Measurements from ENCODE around the gene EXOC7.
"Not testable (repeated sequence)": the region's sequence is repeated elsewhere in the genome, so short reads cannot be mapped to it uniquely, and the experiment has no call there.

Gene EXOC7

DNA sequence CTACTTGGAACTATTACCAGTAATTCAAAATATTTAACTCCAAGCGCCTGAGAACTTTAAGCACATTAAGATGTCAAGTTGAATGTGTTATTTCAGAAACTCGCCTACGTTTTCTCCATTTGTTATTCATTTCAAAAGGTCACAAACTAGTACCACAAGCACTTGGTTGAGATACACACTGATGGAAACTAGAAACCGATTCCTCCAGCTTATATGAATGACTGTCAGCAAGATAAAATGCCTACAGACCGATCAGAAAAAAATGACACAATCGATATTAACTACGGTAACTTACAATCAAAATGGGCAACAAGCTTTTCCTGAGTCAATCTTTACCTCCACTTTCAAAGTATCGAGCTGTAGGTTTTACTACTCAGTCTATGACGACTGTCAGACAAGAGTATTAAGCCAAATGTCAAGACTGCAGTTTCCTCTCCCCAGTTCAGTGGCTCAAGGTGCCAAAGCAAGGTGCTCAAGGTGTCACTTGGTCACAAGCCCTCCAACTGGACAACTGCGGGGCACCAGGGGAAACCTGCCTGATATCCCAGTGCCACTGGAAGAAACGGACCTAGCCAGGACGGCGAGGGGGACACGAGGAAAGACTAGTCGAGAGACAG, 31.9 kb downstream of the EXOC7 start:
- Histone ChIP-seq H2BK120ac (ENCODE audit: low read depth, low read length) (no peak overlapping the region), H3K9me3 (ENCODE audit: control insufficient read depth, low read length) (no peaks in the 10 kb centered on the region), H3K9ac (ENCODE audit: low read length) (peak overlapping the region; percentile 97), H2BK15ac (ENCODE audit: low read depth, poor library complexity, severe bottlenecking) (peak overlapping the region; percentile 9), H3K14ac (ENCODE audit: low read length in 2 of 2) (peak overlapping the region in 1 of 2 experiments; percentile 2), H3K36me3 (ENCODE audit: control insufficient read depth in 1 of 2, insufficient read depth in 2 of 2, low read depth in 1 of 2, low read length in 2 of 2) (peaks cover 15 to 21% of the 10 kb centered on the region in 2 experiments), H3K79me1 (replicated peaks; ENCODE audit: low read length, poor library complexity, severe bottlenecking) (peaks cover 7% of the 10 kb centered on the region), H3K4ac (ENCODE audit: low read depth in 1 of 2, low read length in 2 of 2) (peak overlapping the region in 1 of 2 experiments; percentile 53), H3K4me3 (ENCODE audit: insufficient read depth in 1 of 2, low read depth in 1 of 2, low read length in 2 of 2) (peak overlapping the region; percentile 92 to 98), H2BK5ac (ENCODE audit: low read depth, low read length, poor library complexity, severe bottlenecking) (no peak overlapping the region), H3K23ac (ENCODE audit: low read length in 2 of 2) (peak overlapping the region in 1 of 2 experiments; percentile 63), H3K27me3 (ENCODE audit: control insufficient read depth in 1 of 2, insufficient read depth in 1 of 2, low read length in 2 of 2) (peaks cover 28 to 33% of the 10 kb centered on the region in 2 experiments), H2AFZ (ENCODE audit: low read depth, low read length) (peak overlapping the region; percentile 49), H2BK12ac (ENCODE audit: low read length in 2 of 2) (no peak overlapping the region), H3K18ac (ENCODE audit: low read depth in 1 of 2, low read length in 2 of 2) (peak overlapping the region; percentile 16 to 68), H3K4me2 (ENCODE audit: low read length, poor library complexity, severe bottlenecking) (peak overlapping the region; percentile 78), H4K8ac (ENCODE audit: low read length) (peak overlapping the region; percentile 63), H2AK5ac (ENCODE audit: low read length, severe bottlenecking) (peak overlapping the region; percentile 83), H3K4me1 (ENCODE audit: control insufficient read depth, insufficient read depth, low read depth, low read length) (peaks cover 27% of the 10 kb centered on the region), H4K91ac (ENCODE audit: low read length) (peak overlapping the region; percentile 74), H3K27ac (ENCODE audit: low read length, poor library complexity, severe bottlenecking) (peak overlapping the region; percentile 8)
- DNase-seq = no peak
- WGBS = 31% methylated on average over 15 of the region's 15 CpGs

DNA sequence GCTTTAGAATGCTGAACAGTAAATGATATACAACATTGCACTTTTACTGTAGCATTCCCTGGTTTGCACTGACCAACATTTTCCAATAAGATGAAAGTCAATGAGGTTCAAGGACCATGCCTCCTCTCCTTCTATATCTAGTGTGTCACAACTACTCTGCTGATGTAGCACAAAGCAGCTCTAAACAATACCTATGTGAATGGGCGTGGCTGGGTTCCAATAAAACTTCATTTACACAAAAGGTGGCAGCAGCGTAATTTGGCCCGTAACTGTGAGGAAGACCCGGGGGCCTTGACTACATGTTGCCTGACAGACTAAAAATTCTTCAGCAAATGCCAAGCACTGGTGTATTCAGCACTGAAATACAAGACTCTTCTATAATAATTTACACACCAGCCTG, 37.8 kb downstream of the EXOC7 start:
- Histone ChIP-seq H4K8ac (ENCODE audit: low read length) (no peak overlapping the region), H2AK5ac (ENCODE audit: low read length, severe bottlenecking) (no peak overlapping the region), H3K27me3 (ENCODE audit: control insufficient read depth in 1 of 2, insufficient read depth in 1 of 2, low read length in 2 of 2) (no peaks in the 10 kb centered on the region), H3K14ac (ENCODE audit: low read length in 2 of 2) (no peak overlapping the region), H2BK12ac (ENCODE audit: low read length in 2 of 2) (no peak overlapping the region), H3K4me3 (ENCODE audit: insufficient read depth in 1 of 2, low read depth in 1 of 2, low read length in 2 of 2) (no peak overlapping the region), H4K91ac (ENCODE audit: low read length) (no peak overlapping the region), H3K36me3 (ENCODE audit: control insufficient read depth in 1 of 2, insufficient read depth in 2 of 2, low read depth in 1 of 2, low read length in 2 of 2) (peaks cover 58 to 73% of the 10 kb centered on the region in 2 experiments), H2BK5ac (ENCODE audit: low read depth, low read length, poor library complexity, severe bottlenecking) (no peak overlapping the region), H3K4me1 (ENCODE audit: control insufficient read depth, insufficient read depth, low read depth, low read length) (peaks cover 2% of the 10 kb centered on the region), H3K4me2 (ENCODE audit: low read length, poor library complexity, severe bottlenecking) (no peak overlapping the region), H2BK15ac (ENCODE audit: low read depth, poor library complexity, severe bottlenecking) (no peak overlapping the region), H2BK120ac (ENCODE audit: low read depth, low read length) (no peak overlapping the region), H3K9me3 (ENCODE audit: control insufficient read depth, low read length) (no peaks in the 10 kb centered on the region), H3K79me1 (replicated peaks; ENCODE audit: low read length, poor library complexity, severe bottlenecking) (peaks cover 29% of the 10 kb centered on the region), H3K23ac (ENCODE audit: low read length in 2 of 2) (no peak overlapping the region), H3K18ac (ENCODE audit: low read depth in 1 of 2, low read length in 2 of 2) (no peak overlapping the region), H2AFZ (ENCODE audit: low read depth, low read length) (no peak overlapping the region), H3K27ac (ENCODE audit: low read length, poor library complexity, severe bottlenecking) (no peak overlapping the region), H3K4ac (ENCODE audit: low read depth in 1 of 2, low read length in 2 of 2) (no peak overlapping the region), H3K9ac (ENCODE audit: low read length) (no peak overlapping the region)
- DNase-seq = no peak
- WGBS = 95% methylated on average over 4 of the region's 4 CpGs

DNA sequence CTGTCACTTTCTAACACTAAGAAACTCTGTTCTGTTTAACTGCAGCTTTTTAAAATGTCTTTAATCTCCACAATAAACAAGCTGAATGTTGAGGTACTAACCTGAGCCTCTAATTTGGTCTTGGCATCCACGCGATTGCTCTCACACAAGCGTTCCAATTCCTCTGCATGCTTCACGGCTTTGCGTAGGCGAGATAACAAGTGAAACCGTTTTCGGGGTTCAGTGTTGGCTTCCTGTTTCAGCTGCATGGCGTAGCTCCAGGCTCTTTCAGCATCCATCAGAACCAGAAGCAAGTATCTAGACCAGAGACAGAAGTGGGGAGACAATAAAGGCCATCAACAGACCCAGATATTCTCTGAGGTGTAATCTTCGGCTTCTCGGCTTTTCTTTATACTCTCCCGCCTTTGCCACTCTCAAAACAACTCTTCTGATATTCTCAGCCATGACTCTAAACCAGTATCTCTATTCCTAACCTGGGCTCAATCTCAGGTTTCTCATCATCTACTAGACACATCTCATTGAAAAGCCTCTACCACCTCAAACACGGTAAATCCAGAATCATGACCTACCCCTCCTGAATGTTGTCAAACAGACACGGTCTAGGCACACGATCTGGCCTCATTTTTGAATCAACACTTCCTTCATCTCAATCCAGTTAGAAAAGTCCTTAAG, 39.6 kb downstream of the EXOC7 start:
- Histone ChIP-seq H4K91ac (ENCODE audit: low read length) (no peak overlapping the region), H3K18ac (ENCODE audit: low read depth in 1 of 2, low read length in 2 of 2) (no peak overlapping the region), H3K4me2 (ENCODE audit: low read length, poor library complexity, severe bottlenecking) (no peak overlapping the region), H2BK12ac (ENCODE audit: low read length in 2 of 2) (no peak overlapping the region), H3K9ac (ENCODE audit: low read length) (no peak overlapping the region), H4K8ac (ENCODE audit: low read length) (no peak overlapping the region), H3K36me3 (ENCODE audit: control insufficient read depth in 1 of 2, insufficient read depth in 2 of 2, low read depth in 1 of 2, low read length in 2 of 2) (peaks cover 65 to 87% of the 10 kb centered on the region in 2 experiments), H3K79me1 (replicated peaks; ENCODE audit: low read length, poor library complexity, severe bottlenecking) (peaks cover 34% of the 10 kb centered on the region), H3K27me3 (ENCODE audit: control insufficient read depth in 1 of 2, insufficient read depth in 1 of 2, low read length in 2 of 2) (no peaks in the 10 kb centered on the region), H3K27ac (ENCODE audit: low read length, poor library complexity, severe bottlenecking) (no peak overlapping the region), H3K4me3 (ENCODE audit: insufficient read depth in 1 of 2, low read depth in 1 of 2, low read length in 2 of 2) (no peak overlapping the region), H3K4ac (ENCODE audit: low read depth in 1 of 2, low read length in 2 of 2) (no peak overlapping the region), H2BK15ac (ENCODE audit: low read depth, poor library complexity, severe bottlenecking) (no peak overlapping the region), H2BK120ac (ENCODE audit: low read depth, low read length) (no peak overlapping the region), H3K23ac (ENCODE audit: low read length in 2 of 2) (no peak overlapping the region), H3K9me3 (ENCODE audit: control insufficient read depth, low read length) (no peaks in the 10 kb centered on the region), H2BK5ac (ENCODE audit: low read depth, low read length, poor library complexity, severe bottlenecking) (no peak overlapping the region), H3K4me1 (ENCODE audit: control insufficient read depth, insufficient read depth, low read depth, low read length) (no peaks in the 10 kb centered on the region), H3K14ac (ENCODE audit: low read length in 2 of 2) (no peak overlapping the region), H2AK5ac (ENCODE audit: low read length, severe bottlenecking) (no peak overlapping the region), H2AFZ (ENCODE audit: low read depth, low read length) (no peak overlapping the region)
- no peak for DNase-seq
- WGBS = 98% methylated on average over 15 of the region's 15 CpGs

DNA sequence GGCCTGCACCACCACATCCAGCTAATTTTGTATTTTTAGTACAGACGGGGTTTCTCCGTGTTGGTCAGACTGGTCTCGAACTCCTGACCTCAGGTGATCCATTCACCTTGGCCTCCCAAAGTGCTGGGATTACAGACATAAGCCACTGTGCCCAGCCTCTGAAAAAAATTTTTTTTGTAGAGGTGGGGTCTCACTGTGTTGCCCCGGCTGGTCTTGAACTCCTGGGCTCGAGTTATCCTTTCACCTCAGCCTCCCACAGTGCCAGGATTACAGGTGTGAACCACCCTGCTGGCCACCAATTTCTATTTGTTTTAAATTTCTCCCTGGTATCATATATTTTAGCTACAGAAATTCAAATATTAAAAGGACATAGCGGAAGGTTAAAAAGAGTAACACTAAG, 45.3 kb downstream of the EXOC7 start:
- not testable (repeated sequence) for H3K14ac ChIP-seq (ENCODE audit: low read length in 2 of 2); H3K27ac ChIP-seq (ENCODE audit: low read length, poor library complexity, severe bottlenecking); H4K91ac ChIP-seq (ENCODE audit: low read length); H3K4me1 ChIP-seq (ENCODE audit: control insufficient read depth, insufficient read depth, low read depth, low read length); H3K27me3 ChIP-seq (ENCODE audit: control insufficient read depth in 1 of 2, insufficient read depth in 1 of 2, low read length in 2 of 2); H2AK5ac ChIP-seq (ENCODE audit: low read length, severe bottlenecking); H3K9ac ChIP-seq (ENCODE audit: low read length); H3K18ac ChIP-seq (ENCODE audit: low read depth in 1 of 2, low read length in 2 of 2); H2AFZ ChIP-seq (ENCODE audit: low read depth, low read length); H2BK5ac ChIP-seq (ENCODE audit: low read depth, low read length, poor library complexity, severe bottlenecking); H3K9me3 ChIP-seq (ENCODE audit: control insufficient read depth, low read length); H4K8ac ChIP-seq (ENCODE audit: low read length); H2BK15ac ChIP-seq (ENCODE audit: low read depth, poor library complexity, severe bottlenecking); H3K4me2 ChIP-seq (ENCODE audit: low read length, poor library complexity, severe bottlenecking); H3K23ac ChIP-seq (ENCODE audit: low read length in 2 of 2); H2BK120ac ChIP-seq (ENCODE audit: low read depth, low read length); H3K4me3 ChIP-seq (ENCODE audit: insufficient read depth in 1 of 2, low read depth in 1 of 2, low read length in 2 of 2); DNase-seq; H2BK12ac ChIP-seq (ENCODE audit: low read length in 2 of 2); H3K4ac ChIP-seq (ENCODE audit: low read depth in 1 of 2, low read length in 2 of 2)
- peaks cover 20% of the 10 kb centered on the region for H3K79me1 ChIP-seq (replicated peaks; ENCODE audit: low read length, poor library complexity, severe bottlenecking)
- WGBS = 97% methylated on average over 5 of the region's 6 CpGs
- H3K36me3 ChIP-seq (ENCODE audit: control insufficient read depth in 1 of 2, insufficient read depth in 2 of 2, low read depth in 1 of 2, low read length in 2 of 2) = peaks cover 63 to 88% of the 10 kb centered on the region in 2 experiments

Data from mesenchymal stem cell (in vitro differentiated cells and primary cell).